H1 (cell line): Measurements from ENCODE around the gene RAB21. TPM values are rescaled to one million over a fixed set of nuclear protein-coding genes. Genes with fewer than 3 reads are reported as not detected.

Experiments
- CTCF ChIA-PET: fragments of 300-600 bp; sonication (Branson Sonifier 250); formaldehyde crosslinking; loops from one replicate; lab custom pipeline; 2021; ENCODE audit not compliant: partially characterized antibody; lab: Charles Lee
- POLR2A ChIA-PET: fragments of 300-600 bp; sonication (Branson Sonifier 250); formaldehyde crosslinking; loops from one replicate; lab custom pipeline; 2021; ENCODE audit warnings: inconsistent platforms; ENCODE audit not compliant: partially characterized antibody; lab: Charles Lee
- DNase-seq, 2 experiments: peaks; one replicate each; pipeline versions ENCODE4 v3.0.0 to v3.0.0-alpha.2; 2010 to 2022; ENCODE audit warnings: low spot score in 2 of 2, low read depth in 1 of 2, mixed read lengths in 1 of 2
- FAIRE-seq: peaks from 2 replicates; lab custom pipeline; 2011; peaks lifted over from hg19 to GRCh38; lab: Jason Lieb, UNC
- H2AFZ ChIP-seq: 2 replicates; pipeline ENCODE4 v1.8.1; 2012; ENCODE audit warnings: low read length, inconsistent platforms
- H2AK5ac ChIP-seq: 2 replicates; pipeline ENCODE4 v1.6.1; 2013; ENCODE audit warnings: low read depth, low read length
- H2BK120ac ChIP-seq: replicated peaks from 2 replicates; pipeline ENCODE3; 2013; ENCODE audit warnings: low read depth, low read length, inconsistent platforms
- H2BK12ac ChIP-seq: 2 replicates; pipeline ENCODE4 v1.6.1; 2013; ENCODE audit warnings: low read depth, low read length
- H2BK15ac ChIP-seq: 2 replicates; pipeline ENCODE4 v1.6.1; 2013; ENCODE audit warnings: low read length
- H2BK20ac ChIP-seq: 2 replicates; pipeline ENCODE4 v1.6.1; 2013; ENCODE audit warnings: low read length
- H2BK5ac ChIP-seq: 2 replicates; pipeline ENCODE4 v1.6.1; 2013; ENCODE audit warnings: low read depth, low read length
- H3K14ac ChIP-seq: 2 replicates; pipeline ENCODE4 v1.6.1; 2013; ENCODE audit warnings: inconsistent platforms; ENCODE audit not compliant: insufficient read length
- H3K18ac ChIP-seq: 2 replicates; pipeline ENCODE4 v1.6.1; 2013; ENCODE audit warnings: low read length; ENCODE audit errors: extremely low read depth
- H3K23ac ChIP-seq: 2 replicates; pipeline ENCODE4 v1.6.1; 2013; ENCODE audit warnings: inconsistent platforms; ENCODE audit not compliant: insufficient read length
- H3K23me2 ChIP-seq: 2 replicates; pipeline ENCODE4 v1.6.1; 2013; ENCODE audit warnings: low read depth, low read length
- H3K27ac ChIP-seq: 2 replicates; pipeline ENCODE4 v1.6.1; 2011; ENCODE audit warnings: low read depth, low read length, inconsistent platforms
- H3K27me3 ChIP-seq, 4 experiments: replicated peaks in 1 of 4; 1 replicate in 1 of 4; 2 replicates in 3 of 4; pipeline versions ENCODE4 v1.6.1 to v1.8.1; 2011 to 2013; ENCODE audit warnings: low read length in 3 of 4, mild to moderate bottlenecking in 3 of 4, inconsistent platforms in 2 of 4, mixed read lengths in 2 of 4, moderate library complexity in 1 of 4; ENCODE audit not compliant: control insufficient read depth in 3 of 4, insufficient read depth in 3 of 4; ENCODE audit errors: extremely low read depth in 1 of 4
- H3K36me3 ChIP-seq, 4 experiments: 2 replicates each; pipeline versions ENCODE4 v1.6.1 to v1.8.1; 2011 to 2013; ENCODE audit warnings: mild to moderate bottlenecking in 4 of 4, low read length in 3 of 4, moderate library complexity in 2 of 4, control low read depth in 1 of 4, inconsistent platforms in 1 of 4; ENCODE audit not compliant: insufficient read depth in 4 of 4, control insufficient read depth in 2 of 4
- H3K4ac ChIP-seq: replicated peaks from 2 replicates; pipeline ENCODE3; 2013; ENCODE audit warnings: low read length, low read depth, mixed read lengths, inconsistent platforms; ENCODE audit not compliant: insufficient read length
- H3K4me1 ChIP-seq, 4 experiments: replicated peaks in 1 of 4; 1 replicate in 1 of 4; 2 replicates in 3 of 4; pipeline versions ENCODE4 v1.6.1 to v1.8.1; 2011 to 2013; ENCODE audit warnings: low read length in 3 of 4, inconsistent platforms in 2 of 4, mixed read lengths in 1 of 4; ENCODE audit not compliant: insufficient read depth in 4 of 4, control insufficient read depth in 3 of 4
- H3K4me2 ChIP-seq, 2 experiments: 2 replicates each; pipeline versions ENCODE4 v1.6.1 to v1.8.1; 2011 to 2013; ENCODE audit warnings: low read depth in 2 of 2, low read length in 2 of 2, control low read depth in 1 of 2, inconsistent platforms in 1 of 2, mild to moderate bottlenecking in 1 of 2; ENCODE audit not compliant: insufficient read depth in 1 of 2
- H3K4me3 ChIP-seq, 4 experiments: fragments of 200-600, 300-600 bp in 1 of 4; sonication (generic), shearing (Covaris generic), sonication (Bioruptor Twin) in 1 of 4; 2 replicates each; pipeline versions ENCODE4 v1.5.1 to v1.8.1; 2011 to 2016; ENCODE audit warnings: low read length in 4 of 4, low read depth in 3 of 4, control low read depth in 2 of 4, inconsistent platforms in 2 of 4, mild to moderate bottlenecking in 2 of 4, mixed read lengths in 1 of 4, moderate library complexity in 1 of 4; ENCODE audit not compliant: insufficient read depth in 2 of 4; ENCODE audit errors: extremely low read depth in 1 of 4
- H3K56ac ChIP-seq: replicated peaks from 2 replicates; pipeline ENCODE3; 2013; ENCODE audit warnings: low read depth, mild to moderate bottlenecking, mixed read lengths, low read length, inconsistent platforms; ENCODE audit not compliant: insufficient read length
- H3K79me1 ChIP-seq: 2 replicates; pipeline ENCODE4 v1.6.1; 2013; ENCODE audit warnings: low read depth, low read length, control low read depth
- H3K79me2 ChIP-seq, 2 experiments: 2 replicates each; pipeline versions ENCODE4 v1.6.1 to v1.8.1; 2012 to 2013; ENCODE audit warnings: low read length in 2 of 2, mild to moderate bottlenecking in 2 of 2, inconsistent platforms in 1 of 2; ENCODE audit not compliant: insufficient read depth in 2 of 2, control insufficient read depth in 1 of 2
- H3K9ac ChIP-seq, 4 experiments: replicated peaks in 1 of 4; 1 replicate in 1 of 4; 2 replicates in 3 of 4; pipeline versions ENCODE4 v1.6.1 to v1.8.1; 2011 to 2013; ENCODE audit warnings: low read depth in 3 of 4, low read length in 3 of 4, control low read depth in 2 of 4, mild to moderate bottlenecking in 2 of 4, moderate library complexity in 2 of 4, inconsistent platforms in 1 of 4; ENCODE audit errors: extremely low read depth in 1 of 4
- H3K9me3 ChIP-seq, 2 experiments: 2 replicates each; pipeline versions ENCODE4 v1.6.1 to v1.8.1; 2012 to 2013; ENCODE audit warnings: mild to moderate bottlenecking in 2 of 2, moderate library complexity in 2 of 2, control low read depth in 1 of 2, inconsistent platforms in 1 of 2, low read depth in 1 of 2, low read length in 1 of 2, mixed read lengths in 1 of 2; ENCODE audit not compliant: insufficient read depth in 2 of 2
- H4K20me1 ChIP-seq, 2 experiments: replicated peaks in 1 of 2; 2 replicates each; pipeline versions ENCODE3 to v1.8.1; 2011 to 2013; ENCODE audit warnings: inconsistent platforms in 2 of 2, low read length in 2 of 2, mild to moderate bottlenecking in 1 of 2; ENCODE audit not compliant: insufficient read depth in 2 of 2, control insufficient read depth in 1 of 2
- H4K5ac ChIP-seq: 2 replicates; pipeline ENCODE4 v1.6.1; 2013; ENCODE audit warnings: low read length, low read depth, mixed read lengths, inconsistent platforms; ENCODE audit not compliant: insufficient read length
- H4K8ac ChIP-seq: 2 replicates; pipeline ENCODE4 v1.8.0; 2013; ENCODE audit warnings: mild to moderate bottlenecking, moderate library complexity, low read length, inconsistent platforms; ENCODE audit not compliant: insufficient read depth; ENCODE audit errors: extremely low read depth
- H4K91ac ChIP-seq: replicated peaks from 2 replicates; pipeline ENCODE3; 2013; ENCODE audit warnings: low read length, mixed read lengths, inconsistent platforms; ENCODE audit not compliant: insufficient read length
- CEBPB ChIP-seq: IDR thresholded peaks from 2 replicates; pipeline ENCODE4 v1.6.1; 2012; ENCODE audit warnings: low read depth, low read length
- CHD2 ChIP-seq: IDR thresholded peaks from 2 replicates; pipeline ENCODE4 v1.6.1; 2012; ENCODE audit warnings: low read length, improper control_type of control experiment
- EZH2 ChIP-seq: fragments of 200-600 bp; sonication (generic); IDR thresholded peaks from 2 replicates; pipeline ENCODE4 v1.7.1; 2012; ENCODE audit warnings: low read depth, mild to moderate bottlenecking, moderate library complexity, low read length, inconsistent platforms; ENCODE audit not compliant: severe bottlenecking
- FOSL1 ChIP-seq: IDR thresholded peaks from 2 replicates; pipeline ENCODE4 v1.6.1; 2011; ENCODE audit warnings: mild to moderate bottlenecking, low read depth, low read length, moderate library complexity; ENCODE audit not compliant: insufficient read depth
- POLR2AphosphoS5 ChIP-seq: IDR thresholded peaks from 2 replicates; pipeline ENCODE4 v1.6.1; 2011; ENCODE audit warnings: low read depth, low read length
- POU5F1 ChIP-seq: IDR thresholded peaks from 2 replicates; pipeline ENCODE4 v1.6.1; 2011; ENCODE audit warnings: low read depth, mild to moderate bottlenecking, low read length, moderate library complexity
- RAD21 ChIP-seq, 2 experiments: IDR thresholded peaks in 1 of 2; conservative IDR thresholded peaks in 1 of 2; 2 replicates each; pipeline ENCODE4 v1.6.1; 2011; ENCODE audit warnings: low read depth in 2 of 2, low read length in 2 of 2, improper control_type of control experiment in 1 of 2, inconsistent platforms in 1 of 2, mild to moderate bottlenecking in 1 of 2, moderate library complexity in 1 of 2
- SUZ12 ChIP-seq: fragments of 200-600 bp; sonication (generic); IDR thresholded peaks from 2 replicates; pipeline ENCODE4 v1.6.1; 2012; ENCODE audit warnings: mild to moderate bottlenecking, inconsistent platforms, low read length, moderate library complexity, mixed read lengths
- TCF12 ChIP-seq: IDR thresholded peaks from 2 replicates; pipeline ENCODE4 v1.6.1; 2011; ENCODE audit warnings: low read depth, mild to moderate bottlenecking, low read length
- WGBS, 2 experiments: shearing (Covaris generic) in 1 of 2; methylation state at CpG; one replicate each; pipeline versions ENCODE4 v1.1.6 to v1.1.7; 2013 to 2015; ENCODE audit warnings: low lambda C conversion rate in 2 of 2, mixed read lengths in 2 of 2, inconsistent platforms in 1 of 2, low coverage in 1 of 2, missing lambda C conversion rate in 1 of 2; ENCODE audit not compliant: insufficient replicate concordance in 2 of 2, insufficient coverage in 1 of 2, insufficient read length in 1 of 2; ENCODE audit errors: extremely low coverage in 1 of 2, missing lambda C conversion rate in 1 of 2; 5-methylcytosine and 5-hydroxymethylcytosine counted together
- polyA plus RNA-seq, 7 experiments: library from polyadenylated mRNA; depleted of rRNA in 3 of 7; stranded (reverse) in 5 of 7; unstranded in 2 of 7; fragments of >200 nt in 5 of 7; fragments of 200-250 nt in 2 of 7; gene quantifications; 1 replicate in 5 of 7; 2 replicates in 1 of 7; 4 replicates in 1 of 7; pipeline versions ENCODE4 v1.2.1 to v1.2.3, GENCODE V29; 2011 to 2013; ENCODE audit warnings: missing spikeins in 2 of 7, mixed read lengths in 2 of 7
- total RNA-seq: library from RNA; stranded (reverse); fragmentation: NEBNext Ultra II Directional; extraction: Animal tissue kit (Norgen Biotek cat#: 25700); gene quantifications from 2 replicates; pipeline ENCODE4 v1.2.1, GENCODE V29; 2021
- TF ChIP-seq, protein P1 (sequence below): IDR thresholded peaks from 2 replicates; pipeline ENCODE4 v1.6.1; 2012; ENCODE audit warnings: low read length, inconsistent platforms

The RAB21 gene
- total and polyA plus RNA-seq, 2 of the 8 experiments (the other 6 are each of a cell fraction or from before 2014, with no cell fraction given) = 1.2 to 47.2 TPM

- Histone ChIP-seq H3K27me3 (no peaks in the 10 kb centered on the region), H4K20me1 (no peaks in the 10 kb centered on the region), H2BK20ac (no peak overlapping the region), H3K9ac (no peak overlapping the region), H4K8ac (no peak overlapping the region), H3K4me2 (no peak overlapping the region), H2BK120ac (no peak overlapping the region), H4K5ac (no peak overlapping the region), H3K23me2 (no peaks in the 10 kb centered on the region), H3K4ac (no peak overlapping the region), H3K14ac (no peak overlapping the region), H2BK15ac (no peak overlapping the region), H2AK5ac (no peak overlapping the region), H3K9me3 (no peaks in the 10 kb centered on the region), H2BK5ac (no peak overlapping the region), H4K91ac (no peak overlapping the region), H2BK12ac (no peak overlapping the region), H3K79me2 (no peaks in the 10 kb centered on the region), H2AFZ (no peak overlapping the region), H3K79me1 (no peaks in the 10 kb centered on the region), H3K36me3 (no peaks in the 10 kb centered on the region), H3K4me3 (no peak overlapping the region), H3K56ac (no peak overlapping the region), H3K4me1 (peaks cover 0 to 10% (median 0%) of the 10 kb centered on the region in 4 experiments; a peak in 2 of 7 replicates), H3K18ac (no peak overlapping the region), H3K27ac (no peak overlapping the region), H3K23ac (no peak overlapping the region)
- CTCF ChIA-PET = interaction anchor here (0.6 to 9.0 kb wide), 51 partner anchors 8 to 1920 kb away, joined by 3 to 97 read pairs (median 4); partner anchors contain the start of genes RAB21, THAP2, TMEM19 and ZFC3H1
- FAIRE-seq = peak; percentile 89
- WGBS, 2 experiments = 64% methylated on average over 4 of the region's 4 CpGs; no CpG with 5 or more reads in 1 of the 2 experiments
- DNase-seq = no peak
- POLR2A ChIA-PET = interaction anchor here (0.6 to 1.9 kb wide), 4 partner anchors 10 to 87 kb away, joined by 3 to 9 read pairs (median 4); partner anchors contain the start of genes THAP2, TMEM19 and ZFC3H1
- TF ChIP-seq EZH2 (no peak), SUZ12 (no peak), RAD21 (IDR thresholded peaks at IDR 0.05 in 1 of 2, conservative IDR thresholded peaks at IDR 0.05 in 1 of 2; ENCODE audit: low read depth in 2 of 2, low read length in 2 of 2) (peak; percentile 88 to 89), CHD2 (no peak), POLR2AphosphoS5 (no peak), CEBPB (peak; percentile 64; the same call in 1 of the 2 replicates), POU5F1 (no peak), FOSL1 (no peak), TCF12 (no peak)
- TF ChIP-seq, protein P1, sequence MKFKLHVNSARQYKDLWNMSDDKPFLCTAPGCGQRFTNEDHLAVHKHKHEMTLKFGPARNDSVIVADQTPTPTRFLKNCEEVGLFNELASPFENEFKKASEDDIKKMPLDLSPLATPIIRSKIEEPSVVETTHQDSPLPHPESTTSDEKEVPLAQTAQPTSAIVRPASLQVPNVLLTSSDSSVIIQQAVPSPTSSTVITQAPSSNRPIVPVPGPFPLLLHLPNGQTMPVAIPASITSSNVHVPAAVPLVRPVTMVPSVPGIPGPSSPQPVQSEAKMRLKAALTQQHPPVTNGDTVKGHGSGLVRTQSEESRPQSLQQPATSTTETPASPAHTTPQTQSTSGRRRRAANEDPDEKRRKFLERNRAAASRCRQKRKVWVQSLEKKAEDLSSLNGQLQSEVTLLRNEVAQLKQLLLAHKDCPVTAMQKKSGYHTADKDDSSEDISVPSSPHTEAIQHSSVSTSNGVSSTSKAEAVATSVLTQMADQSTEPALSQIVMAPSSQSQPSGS = no peak
Observed at GRCh38 chr12:71746974-71747611, 7.6 kb upstream of the RAB21 start.
